Heart right ventricle (tissue), 16 donors: ENCODE results near the gene FNDC7. TPM values are rescaled to one million over a fixed set of nuclear protein-coding genes. Genes with fewer than 3 reads are reported as not detected.
"Not testable (repeated sequence)": the region's sequence is repeated elsewhere in the genome, so short reads cannot be mapped to it uniquely, and the experiment has no call there.

ENCODE experiments used
- ATAC-seq, 8 donors: fragments of 200-7000 bp; cut with Tn5 transposase; one replicate each; pipeline ENCODE4 v1.9.1; 2020; ENCODE audit warnings: mild to moderate bottlenecking in 8 of 8, moderate library complexity in 8 of 8, moderate number of reproducible peaks in 1 of 8
- DNase-seq, 2 donors: peaks; one replicate each; pipeline ENCODE4 v3.0.0-alpha.2; 2020
- H3K27ac ChIP-seq, 10 donors: fragments of 200-600 bp; sonication (generic) in 2 of 10; one replicate each; pipeline versions ENCODE4 v1.5.0 to v1.8.0; 2020 to 2022; ENCODE audit warnings: mild to moderate bottlenecking in 3 of 10
- H3K27me3 ChIP-seq, 7 donors: fragments of 200-600 bp; one replicate each; pipeline ENCODE4 v1.8.0; 2021 to 2022; ENCODE audit warnings: mild to moderate bottlenecking in 2 of 7
- H3K36me3 ChIP-seq, 9 donors: fragments of 200-600 bp; sonication (generic) in 1 of 9; one replicate each; pipeline versions ENCODE4 v1.5.0 to v1.8.0; 2020 to 2022; ENCODE audit warnings: mild to moderate bottlenecking in 2 of 9
- H3K4me1 ChIP-seq, 9 donors: fragments of 200-600 bp; sonication (generic) in 1 of 9; one replicate each; pipeline versions ENCODE4 v1.5.0 to v1.8.0; 2020 to 2022; ENCODE audit warnings: mild to moderate bottlenecking in 4 of 9
- H3K4me3 ChIP-seq, 10 donors: fragments of 200-600 bp; sonication (generic) in 2 of 10; one replicate each; pipeline versions ENCODE4 v1.5.0 to v1.8.0; 2020 to 2022; ENCODE audit warnings: mild to moderate bottlenecking in 7 of 10, moderate library complexity in 2 of 10
- H3K9me3 ChIP-seq, 11 donors: fragments of 200-600 bp in 10 of 11; sonication (generic) in 2 of 11; one replicate each; pipeline versions ENCODE4 v1.5.0 to v1.8.0; 2013 to 2022; ENCODE audit warnings: mild to moderate bottlenecking in 2 of 11, control low read depth in 1 of 11, moderate library complexity in 1 of 11
- WGBS, 2 donors: extraction: QIAGEN DNeasy Blood & Tissue Kit; methylation state at CpG; one replicate each; pipeline ENCODE4 v1.1.7; 2013; ENCODE audit warnings: inconsistent platforms in 1 of 2; 5-methylcytosine and 5-hydroxymethylcytosine counted together
- intact Hi-C, 10 donors: fragments of 100-400 bp; cut with DNase I; formaldehyde crosslinking; loops; one replicate each; pipeline versions ENCODE4 v1.11.1 to v1.14.2; 2022
- polyA plus RNA-seq, 2 donors: library from polyadenylated mRNA; stranded (reverse); fragments of 200-250 nt; gene quantifications; one replicate each; pipeline ENCODE4 v1.2.3, GENCODE V29; 2013
- total RNA-seq, 10 donors: library from RNA; stranded (reverse); fragmentation: NEBNext Ultra II Directional in 3 of 10; extraction: Animal tissue kit (Norgen Biotek cat#: 25700) in 3 of 10; gene quantifications; one replicate each; pipeline versions ENCODE4 v1.2.1 to v1.2.4, GENCODE V29; 2021 to 2023
- TF ChIP-seq, protein P1 (sequence below), 9 donors: fragments of 200-600 bp; sonication (generic) in 2 of 9; IDR thresholded peaks; one replicate each; pipeline versions ENCODE4 v1.5.0 to v1.8.0; 2021 to 2022; ENCODE audit warnings: antibody characterized with exemption in 9 of 9, mild to moderate bottlenecking in 5 of 9, moderate library complexity in 1 of 9
- donor health status: Arrhythmogenic right ventricular cardiomyopathy.
- donor health status: ischemic (EF 13 %, LVEDD 7.1; RV severe dilation, severe dysfunction).
- donor health status: healthy with polysubstance abuse.
- donor health status: DM: no; HTN: yes; CAD: no.
- donor health status: DM: no; HTN: no; CAD: no.
- donor health status: ischemic (EF 25% LVEDD 6.9; RV normal size, moderate dysfunction).
- donor health status: ischemic (EF 25% LVEDD 5.7; RV mildly dilated, moderate dysfunction).
- donor health status: healthy.
- donor health status: DM: yes; HTN: yes; CAD: no.
- donor health status: Ischemic cardiomyopathy.
- donor health status: ischemic (EF 35%, LVEDD 5.7; RV mildly dilated, moderate dysfunction).
- donor health status: nonischemic (EF 11% LVEDD 7.7; RV severe dilation, severe dysfunction).
- donor health status: DM: yes; HTN: yes; CAD: no.
- donor health status: PGD.
- donor health status: ischemic (EF 29% LVEDD 5.4; RV normal size, mild dysfunction).
- donor health status: nonischemic (EF 23%, LVEDD 6.1; RV moderate dilation, normal function).

The FNDC7 gene
- total and polyA plus RNA-seq, 12 donors = 0.13 TPM; not detected in 11

DNA sequence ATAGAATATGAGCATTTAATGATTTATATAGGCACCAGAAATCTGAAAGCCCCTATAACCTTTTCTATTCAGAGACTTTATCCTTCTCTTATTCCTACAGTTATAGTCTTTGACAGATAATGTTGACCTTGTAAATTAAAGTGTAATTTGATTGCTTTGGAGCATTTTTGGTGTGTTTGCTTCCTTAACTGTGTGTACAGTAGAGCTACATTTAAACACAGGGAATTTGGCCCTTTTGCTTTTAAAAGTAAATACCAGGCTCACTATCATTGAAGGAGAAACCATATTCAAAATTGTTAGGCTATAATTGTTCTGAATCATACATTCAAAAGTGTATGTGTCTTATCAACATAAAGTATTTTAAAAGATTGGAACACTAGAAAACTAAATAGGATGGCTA is 66.7 kb downstream of the FNDC7 start:
- TF ChIP-seq, protein P1, sequence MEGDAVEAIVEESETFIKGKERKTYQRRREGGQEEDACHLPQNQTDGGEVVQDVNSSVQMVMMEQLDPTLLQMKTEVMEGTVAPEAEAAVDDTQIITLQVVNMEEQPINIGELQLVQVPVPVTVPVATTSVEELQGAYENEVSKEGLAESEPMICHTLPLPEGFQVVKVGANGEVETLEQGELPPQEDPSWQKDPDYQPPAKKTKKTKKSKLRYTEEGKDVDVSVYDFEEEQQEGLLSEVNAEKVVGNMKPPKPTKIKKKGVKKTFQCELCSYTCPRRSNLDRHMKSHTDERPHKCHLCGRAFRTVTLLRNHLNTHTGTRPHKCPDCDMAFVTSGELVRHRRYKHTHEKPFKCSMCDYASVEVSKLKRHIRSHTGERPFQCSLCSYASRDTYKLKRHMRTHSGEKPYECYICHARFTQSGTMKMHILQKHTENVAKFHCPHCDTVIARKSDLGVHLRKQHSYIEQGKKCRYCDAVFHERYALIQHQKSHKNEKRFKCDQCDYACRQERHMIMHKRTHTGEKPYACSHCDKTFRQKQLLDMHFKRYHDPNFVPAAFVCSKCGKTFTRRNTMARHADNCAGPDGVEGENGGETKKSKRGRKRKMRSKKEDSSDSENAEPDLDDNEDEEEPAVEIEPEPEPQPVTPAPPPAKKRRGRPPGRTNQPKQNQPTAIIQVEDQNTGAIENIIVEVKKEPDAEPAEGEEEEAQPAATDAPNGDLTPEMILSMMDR (IDR thresholded peaks at IDR 0.05) = no peak
- Histone ChIP-seq H3K4me3 (no peak overlapping the region), H3K36me3 (peaks cover 0 to 100% (median 52%) of the 10 kb centered on the region in 9 donors), H3K27ac (no peak overlapping the region), H3K4me1 (no peaks in the 10 kb centered on the region), H3K9me3 (peaks cover 0 to 5% (median 0%) of the 10 kb centered on the region in 11 donors), H3K27me3 (no peaks in the 10 kb centered on the region)
- DNase-seq = no peak
- no peak for ATAC-seq
- intact Hi-C loops = no loop called here

DNA sequence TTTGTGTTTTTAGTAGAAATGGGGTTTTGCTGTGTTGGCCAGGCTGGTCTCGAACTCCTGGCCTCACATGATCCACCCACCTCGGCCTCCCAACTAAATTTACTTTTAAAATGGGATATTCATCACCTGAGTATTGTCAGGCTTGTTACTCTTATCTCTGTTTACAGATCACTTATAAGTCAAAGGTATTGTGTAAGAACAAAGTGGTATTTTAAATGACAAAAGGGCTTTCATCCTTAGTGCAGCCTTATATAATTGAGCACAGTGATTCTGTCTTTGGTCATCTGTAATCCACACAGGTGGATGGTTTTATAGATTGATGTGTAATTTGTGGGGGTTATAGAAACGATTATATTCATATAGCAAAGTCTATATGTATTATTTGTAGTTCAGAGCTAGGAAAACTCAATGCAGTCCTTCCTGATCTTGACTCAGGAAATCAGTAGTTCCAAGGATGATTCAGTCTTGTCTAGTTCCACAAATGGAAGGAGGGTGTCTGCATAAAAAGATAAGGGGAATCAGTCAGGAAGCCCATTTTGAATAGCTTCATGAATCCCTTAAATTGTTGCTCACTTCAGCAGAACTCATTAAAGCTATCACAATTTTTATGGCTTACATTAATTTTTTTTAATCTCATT is 68.3 kb downstream of the FNDC7 start:
- DNase-seq = no peak
- WGBS, 2 donors = 91 to 94% methylated on average over 3 of the region's 3 CpGs
- no peak overlapping the region for H3K27ac ChIP-seq
- intact Hi-C loops = no loop called here
- peaks cover 0 to 21% (median 12%) of the 10 kb centered on the region in 11 donors for H3K9me3 ChIP-seq
- no peaks in the 10 kb centered on the region for H3K27me3 ChIP-seq
- H3K36me3 ChIP-seq = peaks cover 0 to 100% (median 57%) of the 10 kb centered on the region in 9 donors
- H3K4me3 ChIP-seq = no peak overlapping the region
- no peaks in the 10 kb centered on the region for H3K4me1 ChIP-seq
- TF ChIP-seq, protein P1 (IDR thresholded peaks at IDR 0.05) = no peak
- ATAC-seq = no peak

DNA sequence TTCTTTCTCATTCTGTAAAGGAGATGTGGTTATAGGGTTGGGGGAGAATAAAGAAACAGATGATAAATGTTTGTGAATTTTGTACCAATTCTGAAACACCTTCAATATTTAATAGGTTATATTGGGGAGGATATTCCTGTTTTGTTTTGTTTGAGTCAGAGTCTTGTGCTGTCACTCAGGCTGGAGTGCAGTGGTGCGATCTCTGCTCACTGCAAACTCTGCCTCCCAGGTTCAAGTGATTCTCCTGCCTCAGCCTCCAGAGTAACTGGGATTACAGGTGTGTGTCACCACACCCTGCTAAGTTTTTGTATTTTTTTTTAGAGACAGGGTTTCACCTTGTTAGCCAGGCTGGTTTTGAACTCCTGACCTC is 68.9 kb downstream of the FNDC7 start:
- H3K36me3 ChIP-seq = peaks cover 0 to 100% (median 57%) of the 10 kb centered on the region in 9 donors
- 100% methylated on average over 1 of the region's 1 CpG for WGBS, 2 donors

DNA sequence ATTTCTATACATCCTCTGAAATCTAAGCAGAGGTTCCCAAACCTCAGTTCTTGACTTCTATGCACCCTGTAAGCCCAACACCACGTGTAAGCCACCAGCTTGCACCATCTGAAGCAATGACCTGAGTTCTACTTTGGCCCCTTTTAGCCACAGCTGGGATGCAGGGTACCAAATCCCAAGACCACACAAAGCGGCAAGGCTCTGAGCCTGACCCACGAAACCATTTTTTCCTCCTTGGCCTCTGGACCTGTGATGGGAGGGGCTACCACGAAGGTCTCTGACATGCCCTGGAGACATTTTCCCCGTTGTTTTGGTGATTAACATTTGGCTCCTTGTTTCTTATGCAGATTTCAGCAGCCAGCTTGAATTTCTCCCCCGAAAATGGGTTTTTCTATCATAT is 72.6 kb downstream of the FNDC7 start:
- ATAC-seq = no peak
- TF ChIP-seq, protein P1 (IDR thresholded peaks at IDR 0.05) = no peak
- Histone ChIP-seq H3K27me3 (no peaks in the 10 kb centered on the region), H3K27ac (no peak overlapping the region), H3K4me3 (no peak overlapping the region), H3K4me1 (no peaks in the 10 kb centered on the region), H3K9me3 (peaks cover 0 to 26% (median 14%) of the 10 kb centered on the region in 11 donors), H3K36me3 (peaks cover 0 to 100% (median 55%) of the 10 kb centered on the region in 9 donors)
- 96 to 98% methylated on average over 6 of the region's 6 CpGs for WGBS, 2 donors
- intact Hi-C loops = no loop called here
- DNase-seq = no peak

More for the DNA sequence above, 68.9 kb downstream of the FNDC7 start:
- H3K27ac ChIP-seq, H3K27me3 ChIP-seq, H3K4me3 ChIP-seq, H3K4me1 ChIP-seq, intact Hi-C loops, ATAC-seq, DNase-seq: not testable (repeated sequence)
- H3K9me3 ChIP-seq = peaks cover 0 to 26% (median 14%) of the 10 kb centered on the region in 11 donors

DNA sequence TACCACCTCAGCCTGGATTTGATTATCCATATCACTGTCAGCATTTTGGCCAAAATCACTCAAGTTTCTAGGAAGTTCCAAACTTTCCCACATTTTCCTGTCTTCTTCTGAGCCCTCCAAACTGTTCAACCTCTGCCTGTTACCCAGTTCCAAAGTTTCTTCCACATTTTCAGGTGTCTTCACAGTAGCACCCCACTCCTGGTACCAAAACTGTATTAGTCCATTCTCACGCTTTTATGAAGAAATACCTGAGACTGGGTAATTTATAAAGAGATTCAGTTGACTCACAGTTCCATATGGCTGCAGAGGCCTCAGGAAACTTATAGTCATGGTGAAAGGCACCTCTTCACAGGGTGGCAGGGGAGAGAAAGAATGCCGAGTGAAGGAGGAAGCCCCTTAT is 73.2 kb downstream of the FNDC7 start:
- ATAC-seq (no peak), DNase-seq (no peak)
- Histone ChIP-seq H3K27me3 (no peaks in the 10 kb centered on the region), H3K9me3 (peaks cover 0 to 27% (median 14%) of the 10 kb centered on the region in 11 donors), H3K4me3 (no peak overlapping the region), H3K36me3 (peaks cover 0 to 100% (median 54%) of the 10 kb centered on the region in 9 donors), H3K27ac (no peak overlapping the region), H3K4me1 (no peaks in the 10 kb centered on the region)
- TF ChIP-seq, protein P1 (IDR thresholded peaks at IDR 0.05) = no peak
- WGBS, 2 donors = 97 to 99% methylated on average over 2 of the region's 2 CpGs
- intact Hi-C loops = no loop called here
